Measurements from ENCODE around the gene PCDH15. TPM values are rescaled to one million over a fixed set of nuclear protein-coding genes. Genes with fewer than 3 reads are reported as not detected.

PCDH15 gene
- total and polyA plus RNA-seq, 2 experiments from 2014 or later: 0.29 to 0.66 TPM

GRCh38 chr10:54454271-54454670 is 346.8 kb downstream of the PCDH15 start:
- Mint-ChIP-seq H3K4me1 (no peaks in the 10 kb centered on the region), H3K27me3 (ENCODE audit: insufficient read depth, low read depth, poor library complexity) (no peaks in the 10 kb centered on the region), H3K27ac (no peak overlapping the region), H3K36me3 (ENCODE audit: low read depth) (0 out of 3 replicates have a peak, but pooled peaks cover 2% of the 10 kb centered on the region), H3K9me3 (no peaks in the 10 kb centered on the region), H3K4me3 (no peak overlapping the region)
- Histone ChIP-seq H3K4me2 (no peak overlapping the region), H3K27ac (ENCODE audit: low read depth) (no peak overlapping the region), H3K4me3 (no peak overlapping the region), H3K79me2 (replicated peaks; ENCODE audit: insufficient read depth) (no peaks in the 10 kb centered on the region), H3K4me1 (ENCODE audit: insufficient read depth) (no peaks in the 10 kb centered on the region), H2AFZ (no peak overlapping the region), H3K9me2 (ENCODE audit: insufficient read depth) (no peaks in the 10 kb centered on the region), H3F3A (replicated peaks; ENCODE audit: low read depth) (no peaks in the 10 kb centered on the region), H4K20me1 (replicated peaks; ENCODE audit: insufficient read depth) (no peaks in the 10 kb centered on the region), H3K27me3 (ENCODE audit: insufficient read depth) (no peaks in the 10 kb centered on the region), H3K36me3 (ENCODE audit: insufficient read depth) (no peaks in the 10 kb centered on the region)
- ATAC-seq (no peak), DNase-seq (ENCODE audit: low spot score) (no peak)
- TF ChIP-seq NANOG (IDR thresholded peaks at IDR 0.05; ENCODE audit: borderline replicate concordance): no peak
- TF ChIP-seq ZNF462 (CRISPR knock-in tag; IDR thresholded peaks at IDR 0.05): no peak
- no peak for TF ChIP-seq ETS1 (IDR thresholded peaks at IDR 0.05)
- no peak for TF ChIP-seq CTCF (conservative IDR thresholded peaks at IDR 0.05; ENCODE audit: low read depth in 2 of 2)
- TF ChIP-seq REST (IDR thresholded peaks at IDR 0.05; ENCODE audit: unreplicated experiment): no peak
- no peak for TF ChIP-seq STAT1 (IDR thresholded peaks at IDR 0.05; ENCODE audit: unreplicated experiment)
- no peak for TF ChIP-seq ZNF331 (CRISPR knock-in tag; IDR thresholded peaks at IDR 0.05; ENCODE audit: low read depth)
- no peak for TF ChIP-seq EZH2phosphoT487 (IDR thresholded peaks at IDR 0.05; ENCODE audit: unreplicated experiment)
- no peak for TF ChIP-seq EZH2 (IDR thresholded peaks at IDR 0.05; ENCODE audit: low read depth, unreplicated experiment)
- no peak for TF ChIP-seq JUNB (IDR thresholded peaks at IDR 0.05; ENCODE audit: unreplicated experiment)
